HCT116 (cell line): ENCODE data around the gene EVL.

Experiments
- ATF3 ChIP-seq: IDR thresholded peaks from 2 replicates; pipeline ENCODE4 v1.6.1; 2012
- CBX3 ChIP-seq: IDR thresholded peaks from 2 replicates; pipeline ENCODE4 v1.6.1; 2012; ENCODE audit warnings: low read depth
- CTCF ChIP-seq, 3 experiments: fragments of 200-600 bp in 1 of 3; sonication (generic) in 1 of 3; IDR thresholded peaks in 2 of 3; conservative IDR thresholded peaks in 1 of 3; 2 replicates each; pipeline ENCODE4 v1.5.1; 2012 to 2017; ENCODE audit warnings: low read depth in 2 of 3, low read length in 2 of 3, antibody characterized with exemption in 1 of 3, borderline replicate concordance in 1 of 3, control low read depth in 1 of 3, mild to moderate bottlenecking in 1 of 3, mixed read lengths in 1 of 3, mixed run types in 1 of 3, moderate library complexity in 1 of 3; ENCODE audit not compliant: insufficient read depth in 1 of 3
- ELF1 ChIP-seq: IDR thresholded peaks from 2 replicates; pipeline ENCODE4 v1.6.1; 2012; ENCODE audit warnings: low read depth, borderline replicate concordance
- EZH2 ChIP-seq: fragments of 200-600 bp; sonication (generic); IDR thresholded peaks from 2 replicates; pipeline ENCODE4 v1.6.1; 2017; ENCODE audit warnings: antibody characterized with exemption, mixed run types
- EZH2phosphoT487 ChIP-seq: fragments of 200-600 bp; IDR thresholded peaks from 2 replicates; pipeline ENCODE4 v1.6.1; 2018; ENCODE audit warnings: antibody characterized with exemption, borderline replicate concordance
- FOSL1 ChIP-seq: IDR thresholded peaks from 2 replicates; pipeline ENCODE4 v1.6.1; 2012; ENCODE audit warnings: low read depth
- MAX ChIP-seq: IDR thresholded peaks from 2 replicates; pipeline ENCODE4 v1.6.1; 2012
- POLR2A ChIP-seq: IDR thresholded peaks from 2 replicates; pipeline ENCODE4 v1.7.0; 2011; ENCODE audit warnings: borderline replicate concordance; ENCODE audit not compliant: insufficient read depth, insufficient read length; ENCODE audit errors: extremely low read depth
- POLR2AphosphoS5 ChIP-seq: IDR thresholded peaks from 2 replicates; pipeline ENCODE4 v1.6.1; 2011; ENCODE audit warnings: mild to moderate bottlenecking, low read depth, low read length, moderate library complexity
- RAD21 ChIP-seq: IDR thresholded peaks from 2 replicates; pipeline ENCODE4 v1.6.1; 2012; ENCODE audit warnings: low read depth, mild to moderate bottlenecking
- REST ChIP-seq: IDR thresholded peaks from 2 replicates; pipeline ENCODE4 v1.6.1; 2012; ENCODE audit warnings: low read depth
- SIN3A ChIP-seq: IDR thresholded peaks from 2 replicates; pipeline ENCODE4 v1.6.1; 2012; ENCODE audit warnings: low read depth

- no peak for TF ChIP-seq CTCF (IDR thresholded peaks at IDR 0.05 in 2 of 3, conservative IDR thresholded peaks at IDR 0.05 in 1 of 3; ENCODE audit: borderline replicate concordance in 1 of 3, insufficient read depth in 1 of 3, low read depth in 2 of 3, low read length in 2 of 3)
- no peak for TF ChIP-seq POLR2A
- TF ChIP-seq EZH2phosphoT487, result no peak
- TF ChIP-seq FOSL1, result no peak
- no peak for TF ChIP-seq RAD21
- no peak for TF ChIP-seq MAX
- no peak for TF ChIP-seq ELF1
- no peak for TF ChIP-seq REST
- TF ChIP-seq EZH2, result no peak
- no peak for TF ChIP-seq ATF3
- no peak for TF ChIP-seq CBX3
- TF ChIP-seq SIN3A, result no peak
- no peak for TF ChIP-seq POLR2AphosphoS5
Measured at GRCh38 chr14:100082723-100083122, 17.5 kb downstream of the EVL start.
